ENCODE measurements around the gene PSME2. TPM values are rescaled to one million over a fixed set of nuclear protein-coding genes. Genes with fewer than 3 reads are reported as not detected.
A peak's percentile ranks its signal among the peaks of the same experiment; 100 is the strongest.

PSME2 gene
- total RNA-seq, 1 experiment from 2014 or later: 142 TPM

GRCh38 chr14:24145219-24145618, 1.2 kb downstream of the PSME2 start:
- no peaks in the 10 kb centered on the region for H3K27me3 ChIP-seq (replicated peaks; ENCODE audit: control insufficient read depth, insufficient read depth, low read length)
- no peak for TF ChIP-seq CTCF (IDR thresholded peaks at IDR 0.05; ENCODE audit: insufficient read depth in 1 of 2, low read depth in 1 of 2, low read length in 1 of 2, severe bottlenecking in 1 of 2, unreplicated experiment in 1 of 2)
- no peaks in the 10 kb centered on the region for H3K9me3 Mint-ChIP-seq (ENCODE audit: unreplicated experiment)
- H3K36me3 ChIP-seq (ENCODE audit: control insufficient read depth, insufficient read depth, low read length): peaks cover 5% of the 10 kb centered on the region; the same call in 1 of the 2 replicates
- no TSS peak for BruUV-seq (replicated peaks)
- no peak overlapping the region for H3K27ac Mint-ChIP-seq (ENCODE audit: unreplicated experiment)
- ChIA-PET CTCF (interaction anchor here (1.8 to 4.1 kb wide), 3 partner anchors 16 to 36 kb away, joined by 12 to 47 read pairs (median 17); partner anchors contain the start of genes DCAF11, IRF9 and NRL), POLR2A (interaction anchor here (2.7 to 2.8 kb wide), 2 partner anchors 9 to 31 kb away, joined by 21 to 46 read pairs; partner anchors contain the start of genes DCAF11, NRL and PSME1)
- no peak overlapping the region for H3K4me3 ChIP-seq (ENCODE audit: low read depth, low read length)
- no peak for DNase-seq
- peaks cover 18% of the 10 kb centered on the region for H3K4me1 Mint-ChIP-seq (ENCODE audit: low read depth, unreplicated experiment)
- no peaks in the 10 kb centered on the region for H3K9me3 ChIP-seq
- H3K27me3 Mint-ChIP-seq (ENCODE audit: insufficient read depth, unreplicated experiment): no peaks in the 10 kb centered on the region
- H3K36me3 Mint-ChIP-seq (ENCODE audit: insufficient read depth, unreplicated experiment): peaks cover 46% of the 10 kb centered on the region
- peaks cover 6% of the 10 kb centered on the region for H3K4me1 ChIP-seq
- intact Hi-C loops (cut with micrococcal nuclease; ENCODE audit: unreplicated experiment): no loop called here
- peak overlapping the region; percentile 92 for H3K4me3 Mint-ChIP-seq (ENCODE audit: unreplicated experiment)

- H3K4me3 ChIP-seq (ENCODE audit: low read depth, low read length): no peak overlapping the region
- ChIA-PET POLR2A (no interaction called here), CTCF (no interaction called here)
- peaks cover 2% of the 10 kb centered on the region; the same call in 1 of the 2 replicates for H3K36me3 ChIP-seq (ENCODE audit: control insufficient read depth, insufficient read depth, low read length)
- Mint-ChIP-seq H3K4me1 (ENCODE audit: low read depth, unreplicated experiment) (peaks cover 23% of the 10 kb centered on the region), H3K4me3 (ENCODE audit: unreplicated experiment) (no peak overlapping the region), H3K27me3 (ENCODE audit: insufficient read depth, unreplicated experiment) (no peaks in the 10 kb centered on the region), H3K9me3 (ENCODE audit: unreplicated experiment) (no peaks in the 10 kb centered on the region), H3K27ac (ENCODE audit: unreplicated experiment) (no peak overlapping the region), H3K36me3 (ENCODE audit: insufficient read depth, unreplicated experiment) (peaks cover 45% of the 10 kb centered on the region)
- peaks cover 6% of the 10 kb centered on the region for H3K4me1 ChIP-seq
- H3K9me3 ChIP-seq: no peaks in the 10 kb centered on the region
- no peak for DNase-seq
- no peaks in the 10 kb centered on the region for H3K27me3 ChIP-seq (replicated peaks; ENCODE audit: control insufficient read depth, insufficient read depth, low read length)
- intact Hi-C loops (cut with micrococcal nuclease; ENCODE audit: unreplicated experiment): no loop called here
- no TSS peak for BruUV-seq (replicated peaks)
- TF ChIP-seq CTCF (IDR thresholded peaks at IDR 0.05; ENCODE audit: insufficient read depth in 1 of 2, low read depth in 1 of 2, low read length in 1 of 2, severe bottlenecking in 1 of 2, unreplicated experiment in 1 of 2): no peak
Observed at GRCh38 chr14:24144451-24144850, 2.0 kb downstream of the PSME2 start.

- POLR2A ChIA-PET: no interaction called here
- intact Hi-C loops (cut with micrococcal nuclease; ENCODE audit: unreplicated experiment): no loop called here
Observed at GRCh38 chr14:24143511-24143910, 2.9 kb downstream of the PSME2 start.

More at GRCh38 chr14:24143511-24143910, 2.9 kb downstream of the PSME2 start:
- BruUV-seq (replicated peaks): no TSS peak
- Histone ChIP-seq H3K9me3 (no peaks in the 10 kb centered on the region), H3K36me3 (ENCODE audit: control insufficient read depth, insufficient read depth, low read length) (peaks cover 5% of the 10 kb centered on the region), H3K27me3 (replicated peaks; ENCODE audit: control insufficient read depth, insufficient read depth, low read length) (no peaks in the 10 kb centered on the region), H3K4me1 (peaks cover 5% of the 10 kb centered on the region), H3K4me3 (ENCODE audit: low read depth, low read length) (no peak overlapping the region)
- no peak for DNase-seq
- no peak overlapping the region for H3K27ac Mint-ChIP-seq (ENCODE audit: unreplicated experiment)
- no peaks in the 10 kb centered on the region for H3K27me3 Mint-ChIP-seq (ENCODE audit: insufficient read depth, unreplicated experiment)
- no peaks in the 10 kb centered on the region for H3K9me3 Mint-ChIP-seq (ENCODE audit: unreplicated experiment)
- peaks cover 32% of the 10 kb centered on the region for H3K4me1 Mint-ChIP-seq (ENCODE audit: low read depth, unreplicated experiment)
- peak overlapping the region; percentile 54 for H3K4me3 Mint-ChIP-seq (ENCODE audit: unreplicated experiment)
- peaks cover 48% of the 10 kb centered on the region for H3K36me3 Mint-ChIP-seq (ENCODE audit: insufficient read depth, unreplicated experiment)
- TF ChIP-seq CTCF (IDR thresholded peaks at IDR 0.05; ENCODE audit: insufficient read depth in 1 of 2, low read depth in 1 of 2, low read length in 1 of 2, severe bottlenecking in 1 of 2, unreplicated experiment in 1 of 2): no peak
- CTCF ChIA-PET: no interaction called here
